Measurements from ENCODE around the gene ARRB2. TPM values are rescaled to one million over a fixed set of nuclear protein-coding genes. Genes with fewer than 3 reads are reported as not detected.

Gene ARRB2
- total RNA-seq = 189 and 193 TPM in 2 replicates

GRCh38 chr17:4709794-4710692 is at the start of gene ARRB2:
Gene ARRB2 (plus strand): TSS chr17:4710632. CDS start chr17:4710722, 90 bp downstream.
- peak within 1 kb of the TSS; percentile 96 for H3K4me3 Mint-ChIP-seq
- H3K27me3 Mint-ChIP-seq = no peaks in the 10 kb centered on the region
- DNase-seq = peak; percentile 99
- peaks cover 51% of the 10 kb centered on the region for H3K4me1 Mint-ChIP-seq
- peak within 1 kb of the TSS; percentile 99 for H3K27ac Mint-ChIP-seq
- intact Hi-C loops (cut with micrococcal nuclease) = loop anchor here (1.0 kb wide), 5 partner anchors 21 to 235 kb away; partner anchors contain the start of genes MED11 and MINK1
- H3K9me3 Mint-ChIP-seq = no peaks in the 10 kb centered on the region
- peaks cover 15% of the 10 kb centered on the region for H3K36me3 Mint-ChIP-seq (ENCODE audit: low read depth)

- H3K9me3 Mint-ChIP-seq = no peaks in the 10 kb centered on the region
These were observed 46.7 kb upstream of the ARRB2 start for GRCh38 chr17:4663711-4664110.

DNA sequence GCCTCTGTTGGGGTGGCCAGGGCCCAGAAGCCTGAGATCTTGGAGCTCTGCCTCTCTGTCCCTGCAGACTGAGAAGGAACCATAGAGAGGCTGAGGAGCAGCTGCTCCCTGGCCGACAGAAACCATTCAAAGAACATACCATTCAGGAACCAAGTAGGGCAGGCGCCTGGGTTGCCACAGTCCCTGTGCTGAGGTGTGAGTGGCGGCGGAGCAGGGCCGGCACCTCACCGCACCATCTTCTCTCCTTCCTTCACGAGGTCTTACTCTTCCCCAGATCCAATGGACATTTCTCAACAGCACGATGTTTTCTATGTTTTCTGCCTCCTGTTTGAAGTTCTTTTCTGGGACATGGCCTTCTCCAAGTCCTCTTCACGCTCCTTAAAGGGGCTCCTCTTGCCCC is 46.2 kb upstream of the ARRB2 start:
- Mint-ChIP-seq H3K4me3 (no peak overlapping the region), H3K27ac (no peak overlapping the region), H3K9me3 (no peaks in the 10 kb centered on the region), H3K4me1 (peaks cover 6% of the 10 kb centered on the region), H3K36me3 (ENCODE audit: low read depth) (no peaks in the 10 kb centered on the region), H3K27me3 (peaks cover 15% of the 10 kb centered on the region)
- intact Hi-C loops (cut with micrococcal nuclease) = no loop called here
- no peak for DNase-seq

More at GRCh38 chr17:4663711-4664110, 46.7 kb upstream of the ARRB2 start:
- Mint-ChIP-seq H3K36me3 (ENCODE audit: low read depth) (no peaks in the 10 kb centered on the region), H3K4me1 (peaks cover 10% of the 10 kb centered on the region), H3K27ac (no peak overlapping the region), H3K4me3 (no peak overlapping the region), H3K27me3 (peaks cover 15% of the 10 kb centered on the region)
- no peak for DNase-seq
- intact Hi-C loops (cut with micrococcal nuclease) = no loop called here

DNA sequence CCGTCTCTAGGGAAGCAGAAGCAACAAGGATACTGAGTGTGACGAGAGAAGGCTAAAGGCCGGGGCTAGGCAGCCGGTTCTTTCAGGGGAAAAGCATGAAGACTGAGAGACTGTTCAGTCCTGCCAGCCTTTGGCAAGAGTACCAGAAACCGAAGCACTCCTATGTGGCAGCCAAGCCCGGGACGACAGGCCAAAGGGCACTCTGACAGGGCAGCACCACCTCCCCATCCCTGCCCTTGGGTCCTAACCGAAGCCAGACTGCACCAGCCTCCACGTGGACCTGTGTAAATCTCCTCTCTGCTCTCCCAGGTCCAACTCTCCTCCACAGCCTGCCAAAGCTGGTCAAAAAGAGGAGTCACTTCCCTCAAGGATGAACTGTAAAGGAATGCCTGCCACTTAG is 45.4 kb upstream of the ARRB2 start:
- H3K4me3 Mint-ChIP-seq = no peak overlapping the region

GRCh38 chr17:4666296-4666695 is 44.1 kb upstream of the ARRB2 start:
- Mint-ChIP-seq H3K36me3 (ENCODE audit: low read depth) (peaks cover 15% of the 10 kb centered on the region), H3K4me1 (peaks cover 4% of the 10 kb centered on the region), H3K9me3 (no peaks in the 10 kb centered on the region), H3K4me3 (no peak overlapping the region), H3K27me3 (peaks cover 15% of the 10 kb centered on the region), H3K27ac (no peak overlapping the region)
- no peak for DNase-seq
- intact Hi-C loops (cut with micrococcal nuclease) = no loop called here

More for the DNA sequence above, 45.4 kb upstream of the ARRB2 start:
- DNase-seq = no peak
- Mint-ChIP-seq H3K36me3 (ENCODE audit: low read depth) (peaks cover 6% of the 10 kb centered on the region), H3K9me3 (no peaks in the 10 kb centered on the region), H3K27me3 (peaks cover 15% of the 10 kb centered on the region), H3K27ac (no peak overlapping the region), H3K4me1 (peaks cover 4% of the 10 kb centered on the region)
- intact Hi-C loops (cut with micrococcal nuclease) = no loop called here

DNA sequence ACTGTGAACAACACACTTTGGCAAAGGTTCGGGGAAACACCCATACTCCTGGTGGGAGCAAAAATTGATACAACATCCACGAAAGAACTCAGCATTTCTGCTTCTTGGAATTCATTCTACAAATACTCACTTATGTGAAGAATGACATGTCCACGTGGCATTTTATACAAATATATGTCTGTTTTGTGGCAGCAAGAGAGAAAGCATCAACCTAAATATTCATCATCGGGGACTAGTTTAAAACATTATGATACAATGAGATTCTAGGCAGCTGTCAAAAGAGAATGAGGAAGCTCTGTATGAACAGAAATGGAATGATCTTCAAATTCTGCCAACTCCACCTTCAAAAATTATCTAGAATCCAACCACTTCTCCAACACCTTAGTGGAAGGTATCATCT is 43.3 kb upstream of the ARRB2 start:
- H3K27me3 Mint-ChIP-seq = peaks cover 15% of the 10 kb centered on the region
- H3K4me3 Mint-ChIP-seq = no peak overlapping the region
- H3K27ac Mint-ChIP-seq = no peak overlapping the region
- intact Hi-C loops (cut with micrococcal nuclease) = no loop called here
- no peaks in the 10 kb centered on the region for H3K9me3 Mint-ChIP-seq
- H3K4me1 Mint-ChIP-seq = peaks cover 3% of the 10 kb centered on the region
- DNase-seq = no peak
- peaks cover 22% of the 10 kb centered on the region for H3K36me3 Mint-ChIP-seq (ENCODE audit: low read depth)

DNA sequence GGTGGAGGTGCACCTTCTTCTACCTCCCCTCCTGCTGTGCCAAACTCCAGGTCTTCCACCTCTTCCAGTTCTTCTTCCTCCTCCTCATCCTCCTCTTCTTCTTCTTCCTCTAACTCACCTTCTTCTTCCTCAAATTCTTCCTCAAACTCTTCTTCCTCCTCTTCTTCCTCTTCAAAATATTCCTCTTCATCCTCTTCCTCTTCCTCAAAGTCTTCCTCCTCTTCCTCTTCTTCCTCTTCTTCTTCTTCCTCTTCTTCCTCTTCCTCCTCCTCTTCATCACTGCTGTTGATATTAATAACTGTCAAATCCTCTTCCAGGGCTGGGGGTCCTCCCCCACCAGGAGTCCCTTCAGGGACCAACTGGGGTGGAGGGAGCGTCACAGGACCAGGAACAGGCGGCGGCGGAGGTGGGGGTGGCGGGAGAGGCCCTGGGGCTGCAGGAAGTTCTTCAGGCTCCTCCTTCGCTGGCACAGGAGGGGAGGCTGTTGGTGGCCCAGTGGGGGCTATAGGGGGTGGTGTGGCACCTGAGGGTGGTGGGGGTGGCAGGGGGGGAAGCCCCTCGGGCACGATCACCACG is 38.3 kb upstream of the ARRB2 start:
- Mint-ChIP-seq H3K4me1 (no peaks in the 10 kb centered on the region), H3K9me3 (no peaks in the 10 kb centered on the region), H3K27me3 (peaks cover 6% of the 10 kb centered on the region), H3K36me3 (ENCODE audit: low read depth) (peaks cover 57% of the 10 kb centered on the region), H3K27ac (no peak overlapping the region), H3K4me3 (no peak overlapping the region)
- DNase-seq = no peak
- intact Hi-C loops (cut with micrococcal nuclease) = no loop called here

GRCh38 chr17:4672751-4673150 is 37.7 kb upstream of the ARRB2 start:
- peak; percentile 49 for DNase-seq
- Mint-ChIP-seq H3K27ac (no peak overlapping the region), H3K4me3 (no peak overlapping the region), H3K27me3 (peaks cover 1% of the 10 kb centered on the region), H3K36me3 (ENCODE audit: low read depth) (peaks cover 63% of the 10 kb centered on the region), H3K9me3 (no peaks in the 10 kb centered on the region), H3K4me1 (no peaks in the 10 kb centered on the region)
- intact Hi-C loops (cut with micrococcal nuclease) = no loop called here

DNA sequence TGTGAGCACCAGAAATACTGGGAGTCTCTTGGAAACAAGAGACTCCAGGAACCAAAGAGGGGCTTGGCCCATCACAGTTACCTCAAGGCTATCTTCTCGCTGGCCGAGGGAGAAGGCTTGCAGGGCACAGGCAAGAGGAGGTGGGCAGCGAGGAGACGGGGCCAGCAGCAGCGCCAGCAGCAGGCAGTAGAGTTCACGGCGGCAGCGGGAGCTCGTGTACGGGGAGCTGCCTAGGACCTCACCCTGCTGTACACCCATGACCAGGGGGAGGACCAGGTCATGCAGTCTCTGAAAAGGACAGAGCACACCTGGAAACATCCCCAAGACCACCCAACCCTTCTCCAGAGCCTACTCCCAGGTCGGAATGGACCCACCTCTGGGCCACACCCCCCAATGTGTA is 37.3 kb upstream of the ARRB2 start:
- Mint-ChIP-seq H3K36me3 (ENCODE audit: low read depth) (peaks cover 64% of the 10 kb centered on the region), H3K27ac (no peak overlapping the region), H3K4me1 (peaks cover 2% of the 10 kb centered on the region), H3K27me3 (no peaks in the 10 kb centered on the region), H3K4me3 (no peak overlapping the region), H3K9me3 (no peaks in the 10 kb centered on the region)
- DNase-seq = peak; percentile 53
- intact Hi-C loops (cut with micrococcal nuclease) = no loop called here

- intact Hi-C loops (cut with micrococcal nuclease) = no loop called here
- no peak overlapping the region for H3K27ac Mint-ChIP-seq
- H3K4me1 Mint-ChIP-seq = peaks cover 10% of the 10 kb centered on the region
- peaks cover 70% of the 10 kb centered on the region for H3K36me3 Mint-ChIP-seq (ENCODE audit: low read depth)
- no peaks in the 10 kb centered on the region for H3K9me3 Mint-ChIP-seq
- H3K27me3 Mint-ChIP-seq = no peaks in the 10 kb centered on the region
- peak; percentile 50 for DNase-seq
- no peak overlapping the region for H3K4me3 Mint-ChIP-seq
These were observed 36.3 kb upstream of the ARRB2 start for GRCh38 chr17:4673986-4674684.

GRCh38 chr17:4674685-4674998 is 35.8 kb upstream of the ARRB2 start:
- H3K27me3 Mint-ChIP-seq = no peaks in the 10 kb centered on the region
- no peak overlapping the region for H3K4me3 Mint-ChIP-seq
- H3K36me3 Mint-ChIP-seq (ENCODE audit: low read depth) = peaks cover 71% of the 10 kb centered on the region

GRCh38 chr17:4675791-4676190 is 34.6 kb upstream of the ARRB2 start:
- Mint-ChIP-seq H3K4me1 (peaks cover 17% of the 10 kb centered on the region), H3K4me3 (no peak overlapping the region), H3K9me3 (no peaks in the 10 kb centered on the region), H3K36me3 (ENCODE audit: low read depth) (peaks cover 68% of the 10 kb centered on the region), H3K27me3 (no peaks in the 10 kb centered on the region), H3K27ac (no peak overlapping the region)
- peak; percentile 46 for DNase-seq
- intact Hi-C loops (cut with micrococcal nuclease) = no loop called here

More at GRCh38 chr17:4674685-4674998, 35.8 kb upstream of the ARRB2 start:
- Mint-ChIP-seq H3K9me3 (no peaks in the 10 kb centered on the region), H3K4me1 (peaks cover 15% of the 10 kb centered on the region), H3K27ac (no peak overlapping the region)
- no peak for DNase-seq
- intact Hi-C loops (cut with micrococcal nuclease) = no loop called here

- Mint-ChIP-seq H3K4me1 (peaks cover 17% of the 10 kb centered on the region), H3K36me3 (ENCODE audit: low read depth) (peaks cover 63% of the 10 kb centered on the region), H3K27me3 (no peaks in the 10 kb centered on the region), H3K27ac (no peak overlapping the region), H3K9me3 (no peaks in the 10 kb centered on the region), H3K4me3 (no peak overlapping the region)
- intact Hi-C loops (cut with micrococcal nuclease) = no loop called here
- DNase-seq = peak; percentile 47
These were observed 33.6 kb upstream of the ARRB2 start for GRCh38 chr17:4676791-4677190.

DNA sequence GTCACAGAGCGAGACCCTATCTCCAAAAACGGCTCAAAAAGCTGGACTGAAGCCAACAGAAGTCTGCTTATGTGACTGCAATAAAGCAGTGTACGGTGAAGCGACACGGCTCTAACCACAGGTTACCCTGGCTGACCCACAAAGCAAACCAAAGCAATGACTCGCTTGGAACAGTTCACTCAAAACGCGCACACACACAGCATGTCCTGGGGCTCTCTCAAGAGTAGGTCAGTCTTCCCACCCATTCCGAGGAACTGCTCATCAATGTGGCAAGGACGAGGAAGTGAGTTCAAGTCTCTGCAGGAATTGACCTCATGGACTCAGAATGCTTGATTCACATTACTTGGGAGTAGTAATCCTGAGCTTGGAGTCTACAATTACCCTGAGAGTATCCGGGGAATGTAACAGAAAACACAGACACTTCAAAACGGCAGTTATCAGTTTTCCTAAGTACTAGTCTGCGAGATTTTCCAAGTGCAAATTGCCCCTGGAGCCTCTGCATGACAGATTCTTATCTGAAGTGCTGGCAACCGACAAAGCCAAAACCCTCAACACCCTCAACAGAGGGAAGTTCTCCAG is 31.9 kb upstream of the ARRB2 start:
- intact Hi-C loops (cut with micrococcal nuclease) = no loop called here
- peak; percentile 59 for DNase-seq

More for the DNA sequence above, 31.9 kb upstream of the ARRB2 start:
- H3K4me3 Mint-ChIP-seq = no peak overlapping the region
- H3K36me3 Mint-ChIP-seq (ENCODE audit: low read depth) = peaks cover 61% of the 10 kb centered on the region
- peaks cover 17% of the 10 kb centered on the region for H3K4me1 Mint-ChIP-seq
- no peaks in the 10 kb centered on the region for H3K27me3 Mint-ChIP-seq
- H3K9me3 Mint-ChIP-seq = no peaks in the 10 kb centered on the region
- H3K27ac Mint-ChIP-seq = peak overlapping the region; percentile 65
